ENCODE results near the gene MMP1.

Gene MMP1

GRCh38 chr11:102788334-102788995 lies 9.5 kb downstream of the MMP1 start:
- H3K36me3 ChIP-seq (ENCODE audit: control insufficient read depth in 5 of 5, insufficient read depth in 5 of 5, low read length in 5 of 5), result no peaks in the 10 kb centered on the region
- H3K27ac ChIP-seq (ENCODE audit: low read depth, low read length), result no peak overlapping the region
- H3K4me3 ChIP-seq (ENCODE audit: low read depth in 1 of 5, low read length in 5 of 5), result no peak overlapping the region

GRCh38 chr11:102784380-102784779 lies 13.6 kb downstream of the MMP1 start:
- Histone ChIP-seq H3K9me3 (ENCODE audit: control insufficient read depth in 5 of 5, low read length in 5 of 5) (no peaks in the 10 kb centered on the region), H3K4me1 (ENCODE audit: control insufficient read depth in 5 of 5, insufficient read depth in 5 of 5, low read length in 5 of 5) (no peaks in the 10 kb centered on the region), H3K9ac (ENCODE audit: low read length in 5 of 5) (no peak overlapping the region), H3K36me3 (ENCODE audit: control insufficient read depth in 5 of 5, insufficient read depth in 5 of 5, low read length in 5 of 5) (no peaks in the 10 kb centered on the region), H3K27ac (ENCODE audit: low read depth, low read length) (no peak overlapping the region), H3K4me3 (ENCODE audit: low read depth in 1 of 5, low read length in 5 of 5) (no peak overlapping the region), H3K27me3 (ENCODE audit: control insufficient read depth in 5 of 5, insufficient read depth in 4 of 5, low read length in 5 of 5) (peaks cover 0 to under 1% (median 0%) of the 10 kb centered on the region in 5 donors)

More at GRCh38 chr11:102788334-102788995, 9.5 kb downstream of the MMP1 start:
- Histone ChIP-seq H3K9me3 (ENCODE audit: control insufficient read depth in 5 of 5, low read length in 5 of 5) (no peaks in the 10 kb centered on the region), H3K4me1 (ENCODE audit: control insufficient read depth in 5 of 5, insufficient read depth in 5 of 5, low read length in 5 of 5) (no peaks in the 10 kb centered on the region), H3K9ac (ENCODE audit: low read length in 5 of 5) (no peak overlapping the region), H3K27me3 (ENCODE audit: control insufficient read depth in 5 of 5, insufficient read depth in 4 of 5, low read length in 5 of 5) (peaks cover 0 to 2% (median 0%) of the 10 kb centered on the region in 5 donors)

GRCh38 chr11:102783720-102784119 lies 14.2 kb downstream of the MMP1 start:
- Histone ChIP-seq H3K4me3 (ENCODE audit: low read depth in 1 of 5, low read length in 5 of 5) (no peak overlapping the region), H3K4me1 (ENCODE audit: control insufficient read depth in 5 of 5, insufficient read depth in 5 of 5, low read length in 5 of 5) (no peaks in the 10 kb centered on the region)

GRCh38 chr11:102783016-102783415 lies 14.9 kb downstream of the MMP1 start:
- Histone ChIP-seq H3K36me3 (ENCODE audit: control insufficient read depth in 5 of 5, insufficient read depth in 5 of 5, low read length in 5 of 5) (no peaks in the 10 kb centered on the region), H3K27me3 (ENCODE audit: control insufficient read depth in 5 of 5, insufficient read depth in 4 of 5, low read length in 5 of 5) (no peaks in the 10 kb centered on the region)

More at GRCh38 chr11:102783720-102784119, 14.2 kb downstream of the MMP1 start:
- H3K27ac ChIP-seq (ENCODE audit: low read depth, low read length), result no peak overlapping the region
- no peak overlapping the region for H3K9ac ChIP-seq (ENCODE audit: low read length in 5 of 5)
- H3K27me3 ChIP-seq (ENCODE audit: control insufficient read depth in 5 of 5, insufficient read depth in 4 of 5, low read length in 5 of 5), result no peaks in the 10 kb centered on the region
- H3K9me3 ChIP-seq (ENCODE audit: control insufficient read depth in 5 of 5, low read length in 5 of 5), result no peaks in the 10 kb centered on the region
- H3K36me3 ChIP-seq (ENCODE audit: control insufficient read depth in 5 of 5, insufficient read depth in 5 of 5, low read length in 5 of 5), result no peaks in the 10 kb centered on the region

GRCh38 chr11:102781676-102782075 lies 16.3 kb downstream of the MMP1 start:
- Histone ChIP-seq H3K9ac (ENCODE audit: low read length in 5 of 5) (no peak overlapping the region), H3K4me1 (ENCODE audit: control insufficient read depth in 5 of 5, insufficient read depth in 5 of 5, low read length in 5 of 5) (no peaks in the 10 kb centered on the region), H3K9me3 (ENCODE audit: control insufficient read depth in 5 of 5, low read length in 5 of 5) (no peaks in the 10 kb centered on the region), H3K27me3 (ENCODE audit: control insufficient read depth in 5 of 5, insufficient read depth in 4 of 5, low read length in 5 of 5) (no peaks in the 10 kb centered on the region), H3K36me3 (ENCODE audit: control insufficient read depth in 5 of 5, insufficient read depth in 5 of 5, low read length in 5 of 5) (no peaks in the 10 kb centered on the region), H3K4me3 (ENCODE audit: low read depth in 1 of 5, low read length in 5 of 5) (no peak overlapping the region), H3K27ac (ENCODE audit: low read depth, low read length) (no peak overlapping the region)

More at GRCh38 chr11:102783016-102783415, 14.9 kb downstream of the MMP1 start:
- Histone ChIP-seq H3K4me3 (ENCODE audit: low read depth in 1 of 5, low read length in 5 of 5) (no peak overlapping the region), H3K27ac (ENCODE audit: low read depth, low read length) (no peak overlapping the region), H3K9ac (ENCODE audit: low read length in 5 of 5) (no peak overlapping the region), H3K4me1 (ENCODE audit: control insufficient read depth in 5 of 5, insufficient read depth in 5 of 5, low read length in 5 of 5) (no peaks in the 10 kb centered on the region), H3K9me3 (ENCODE audit: control insufficient read depth in 5 of 5, low read length in 5 of 5) (no peaks in the 10 kb centered on the region)

GRCh38 chr11:102780491-102780918 lies 17.5 kb downstream of the MMP1 start, which contains the start of gene MMP10:
TSS of gene MMP10 (minus strand) at chr11:102780628. CDS start at chr11:102780591, 37 bp downstream.
- H3K27me3 ChIP-seq (ENCODE audit: control insufficient read depth in 5 of 5, insufficient read depth in 4 of 5, low read length in 5 of 5), result no peaks in the 10 kb centered on the region
- no peak within 1 kb of the TSS for H3K9ac ChIP-seq (ENCODE audit: low read length in 5 of 5)
- no peaks in the 10 kb centered on the region for H3K9me3 ChIP-seq (ENCODE audit: control insufficient read depth in 5 of 5, low read length in 5 of 5)
- no peak within 1 kb of the TSS for H3K27ac ChIP-seq (ENCODE audit: low read depth, low read length)
- H3K36me3 ChIP-seq (ENCODE audit: control insufficient read depth in 5 of 5, insufficient read depth in 5 of 5, low read length in 5 of 5), result no peaks in the 10 kb centered on the region
- H3K4me1 ChIP-seq (ENCODE audit: control insufficient read depth in 5 of 5, insufficient read depth in 5 of 5, low read length in 5 of 5), result no peaks in the 10 kb centered on the region
- H3K4me3 ChIP-seq (ENCODE audit: low read depth in 1 of 5, low read length in 5 of 5), result no peak within 1 kb of the TSS

GRCh38 chr11:102776454-102776853 lies 21.5 kb downstream of the MMP1 start:
- no peaks in the 10 kb centered on the region for H3K9me3 ChIP-seq (ENCODE audit: control insufficient read depth in 5 of 5, low read length in 5 of 5)

GRCh38 chr11:102773386-102773785 lies 24.6 kb downstream of the MMP1 start:
- Histone ChIP-seq H3K27ac (ENCODE audit: low read depth, low read length) (no peak overlapping the region), H3K9me3 (ENCODE audit: control insufficient read depth in 5 of 5, low read length in 5 of 5) (no peaks in the 10 kb centered on the region), H3K4me1 (ENCODE audit: control insufficient read depth in 5 of 5, insufficient read depth in 5 of 5, low read length in 5 of 5) (peaks cover 0 to 6% (median 0%) of the 10 kb centered on the region in 5 donors), H3K4me3 (ENCODE audit: low read depth in 1 of 5, low read length in 5 of 5) (no peak overlapping the region), H3K9ac (ENCODE audit: low read length in 5 of 5) (no peak overlapping the region), H3K36me3 (ENCODE audit: control insufficient read depth in 5 of 5, insufficient read depth in 5 of 5, low read length in 5 of 5) (no peaks in the 10 kb centered on the region), H3K27me3 (ENCODE audit: control insufficient read depth in 5 of 5, insufficient read depth in 4 of 5, low read length in 5 of 5) (no peaks in the 10 kb centered on the region)

More at GRCh38 chr11:102776454-102776853, 21.5 kb downstream of the MMP1 start:
- H3K4me1 ChIP-seq (ENCODE audit: control insufficient read depth in 5 of 5, insufficient read depth in 5 of 5, low read length in 5 of 5), result peaks cover 0 to 2% (median 0%) of the 10 kb centered on the region in 5 donors
- no peaks in the 10 kb centered on the region for H3K36me3 ChIP-seq (ENCODE audit: control insufficient read depth in 5 of 5, insufficient read depth in 5 of 5, low read length in 5 of 5)
- H3K4me3 ChIP-seq (ENCODE audit: low read depth in 1 of 5, low read length in 5 of 5), result no peak overlapping the region
- no peak overlapping the region for H3K9ac ChIP-seq (ENCODE audit: low read length in 5 of 5)
- H3K27ac ChIP-seq (ENCODE audit: low read depth, low read length), result no peak overlapping the region
- H3K27me3 ChIP-seq (ENCODE audit: control insufficient read depth in 5 of 5, insufficient read depth in 4 of 5, low read length in 5 of 5), result no peaks in the 10 kb centered on the region

GRCh38 chr11:102771351-102771750 lies 26.6 kb downstream of the MMP1 start:
- H3K36me3 ChIP-seq (ENCODE audit: control insufficient read depth in 5 of 5, insufficient read depth in 5 of 5, low read length in 5 of 5), result no peaks in the 10 kb centered on the region
- H3K4me1 ChIP-seq (ENCODE audit: control insufficient read depth in 5 of 5, insufficient read depth in 5 of 5, low read length in 5 of 5), result peaks cover 0 to 6% (median 0%) of the 10 kb centered on the region in 5 donors
- no peaks in the 10 kb centered on the region for H3K9me3 ChIP-seq (ENCODE audit: control insufficient read depth in 5 of 5, low read length in 5 of 5)
- H3K27me3 ChIP-seq (ENCODE audit: control insufficient read depth in 5 of 5, insufficient read depth in 4 of 5, low read length in 5 of 5), result peaks cover 0 to 4% (median 0%) of the 10 kb centered on the region in 5 donors
- no peak overlapping the region for H3K27ac ChIP-seq (ENCODE audit: low read depth, low read length)
- no peak overlapping the region for H3K4me3 ChIP-seq (ENCODE audit: low read depth in 1 of 5, low read length in 5 of 5)
- H3K9ac ChIP-seq (ENCODE audit: low read length in 5 of 5), result no peak overlapping the region

- Histone ChIP-seq H3K36me3 (ENCODE audit: control insufficient read depth in 5 of 5, insufficient read depth in 5 of 5, low read length in 5 of 5) (no peaks in the 10 kb centered on the region), H3K27ac (ENCODE audit: low read depth, low read length) (no peak overlapping the region), H3K9ac (ENCODE audit: low read length in 5 of 5) (no peak overlapping the region), H3K27me3 (ENCODE audit: control insufficient read depth in 5 of 5, insufficient read depth in 4 of 5, low read length in 5 of 5) (peaks cover 0 to 8% (median 0%) of the 10 kb centered on the region in 5 donors), H3K4me1 (ENCODE audit: control insufficient read depth in 5 of 5, insufficient read depth in 5 of 5, low read length in 5 of 5) (peaks cover 0 to 6% (median 0%) of the 10 kb centered on the region in 5 donors), H3K9me3 (ENCODE audit: control insufficient read depth in 5 of 5, low read length in 5 of 5) (no peaks in the 10 kb centered on the region), H3K4me3 (ENCODE audit: low read depth in 1 of 5, low read length in 5 of 5) (no peak overlapping the region)
Observed at GRCh38 chr11:102770191-102770590, 27.8 kb downstream of the MMP1 start.

All from subcutaneous abdominal adipose tissue (tissue), 5 donors.